ENCODE results near the gene KIAA0232.

The KIAA0232 gene

GRCh38 chr4:6813725-6814124, 31.2 kb downstream of the KIAA0232 start:
- no peak for TF ChIP-seq CTCF (IDR thresholded peaks at IDR 0.05)

DNA sequence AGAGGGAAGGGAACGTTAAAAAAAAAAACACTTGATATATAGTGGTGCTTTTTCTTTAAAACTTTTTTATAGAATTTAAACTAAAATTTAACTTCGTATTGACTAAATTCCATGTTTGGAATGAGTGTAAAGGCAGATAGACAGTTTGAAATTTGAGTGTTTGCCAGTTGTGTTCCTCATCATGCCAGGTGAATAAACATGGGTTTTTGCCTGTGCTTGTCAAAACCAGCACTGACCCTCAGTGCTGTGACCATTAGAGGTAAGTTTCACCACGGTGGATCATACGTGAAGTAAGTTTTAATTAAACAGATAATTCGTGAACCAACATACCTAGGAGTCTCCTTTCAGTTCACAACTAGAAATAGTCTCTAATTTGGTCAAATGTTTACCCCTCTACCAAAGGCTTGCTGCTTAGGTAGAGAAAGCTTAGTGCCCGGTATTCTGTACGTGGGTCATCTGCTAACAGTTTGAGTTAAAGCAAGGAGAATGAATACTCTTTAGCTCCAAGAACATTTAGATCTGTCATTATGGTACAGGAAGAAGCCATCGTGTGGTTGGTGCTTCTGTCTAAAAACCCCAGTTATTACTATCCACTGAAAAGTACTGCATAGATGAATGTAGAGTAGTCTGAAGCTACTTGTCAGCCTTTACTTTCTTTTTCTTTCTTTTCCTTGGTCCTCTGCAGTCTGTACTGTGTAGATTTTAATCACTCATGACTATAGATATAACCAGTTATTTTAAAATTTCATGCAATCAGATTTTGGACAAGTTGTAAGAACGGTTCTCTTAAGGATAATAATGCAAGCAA, 32.7 kb downstream of the KIAA0232 start:
- TF ChIP-seq CTCF (IDR thresholded peaks at IDR 0.05), result no peak

GRCh38 chr4:6819295-6819694, 36.8 kb downstream of the KIAA0232 start:
- no peak for TF ChIP-seq CTCF (IDR thresholded peaks at IDR 0.05)

GRCh38 chr4:6820695-6821094, 38.2 kb downstream of the KIAA0232 start:
- TF ChIP-seq CTCF (IDR thresholded peaks at IDR 0.05), result no peak

DNA sequence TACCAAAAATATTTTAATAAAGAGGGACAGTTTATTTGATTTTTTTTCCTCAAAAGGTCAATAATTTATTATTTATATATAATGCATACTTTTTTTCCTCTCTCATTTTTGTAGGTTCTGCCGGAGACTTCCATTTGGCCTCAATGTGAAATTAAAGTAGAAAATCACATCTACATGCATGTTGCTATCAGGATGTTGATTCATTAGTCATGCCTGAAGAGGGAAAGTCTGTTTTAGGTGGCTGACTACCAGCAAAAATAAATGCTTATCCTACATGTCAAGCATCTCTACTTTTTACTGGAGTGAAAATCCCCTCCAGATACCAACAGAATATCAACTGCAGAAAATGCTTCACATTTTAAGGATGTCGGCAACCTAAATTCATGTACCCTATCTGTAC, 41.5 kb downstream of the KIAA0232 start:
- no peak for TF ChIP-seq CTCF (IDR thresholded peaks at IDR 0.05)

- no peak for TF ChIP-seq CTCF (IDR thresholded peaks at IDR 0.05)
These were observed 42.4 kb downstream of the KIAA0232 start for GRCh38 chr4:6824772-6825402.

- TF ChIP-seq CTCF (IDR thresholded peaks at IDR 0.05), result no peak
These were observed 42.9 kb downstream of the KIAA0232 start for GRCh38 chr4:6825403-6825802.

Measured in LNCAP (cell line).